H1 (cell line): ENCODE results near the gene BCAR1.
"Not testable (repeated sequence)": the region's sequence is repeated elsewhere in the genome, so short reads cannot be mapped to it uniquely, and the experiment has no call there.

ENCODE experiments used
- CBX8 ChIP-seq: fragments of 300-800, 300-1000 bp; sonication (generic); IDR thresholded peaks from 2 replicates; pipeline ENCODE4 v1.7.1; 2016; ENCODE audit warnings: low read depth, low read length, borderline replicate concordance
- HDAC6 ChIP-seq: IDR thresholded peaks from one replicate; pipeline ENCODE4 v1.7.1; 2012; ENCODE audit warnings: low read depth, mild to moderate bottlenecking, inconsistent platforms, low read length, moderate library complexity
- POLR2A ChIP-seq, 2 experiments: IDR thresholded peaks; 1 replicate in 1 of 2; 2 replicates in 1 of 2; pipeline ENCODE4 v1.6.1; 2011; ENCODE audit warnings: low read depth in 2 of 2, low read length in 2 of 2, mild to moderate bottlenecking in 2 of 2; ENCODE audit errors: control extremely low read depth in 1 of 2

GRCh38 chr16:75269358-75269757 is 17.9 kb upstream of the BCAR1 start:
- TF ChIP-seq HDAC6; CBX8; POLR2A (IDR thresholded peaks at IDR 0.05; ENCODE audit: control extremely low read depth in 1 of 2, low read depth in 2 of 2, low read length in 2 of 2): not testable (repeated sequence)
